22Rv1 (cell line): ENCODE results near the gene VPS13D.

Experiments used
- ZFX ChIP-seq: fragments of 450-650 bp; IDR thresholded peaks from 2 replicates; pipeline ENCODE4 v1.6.1; 2017; ENCODE audit warnings: antibody characterized with exemption, borderline replicate concordance
- TF ChIP-seq, protein P1 (sequence below): fragments of 450-650 bp; IDR thresholded peaks from 2 replicates; pipeline ENCODE4 v1.5.1; 2017; ENCODE audit warnings: mild to moderate bottlenecking

DNA sequence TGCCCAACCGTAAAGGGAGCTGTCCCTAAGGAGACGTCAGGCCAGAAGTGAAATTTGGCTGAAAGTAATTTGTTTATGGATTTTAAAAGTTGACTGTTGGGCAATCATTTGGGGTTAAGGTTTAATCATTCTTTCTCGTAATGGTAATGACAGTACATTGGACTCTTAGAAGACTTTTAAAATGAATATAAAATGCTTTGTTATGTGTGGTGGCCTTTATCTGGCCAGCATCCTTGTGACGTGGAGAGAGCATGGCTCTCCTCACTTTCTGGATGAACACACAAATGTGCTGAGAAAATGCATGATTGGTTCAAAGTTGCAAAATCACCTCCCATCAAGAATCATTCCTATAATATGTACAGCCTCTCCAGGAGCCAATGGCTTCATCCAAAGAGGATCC lies 227.9 kb downstream of the VPS13D start:
- TF ChIP-seq, protein P1, sequence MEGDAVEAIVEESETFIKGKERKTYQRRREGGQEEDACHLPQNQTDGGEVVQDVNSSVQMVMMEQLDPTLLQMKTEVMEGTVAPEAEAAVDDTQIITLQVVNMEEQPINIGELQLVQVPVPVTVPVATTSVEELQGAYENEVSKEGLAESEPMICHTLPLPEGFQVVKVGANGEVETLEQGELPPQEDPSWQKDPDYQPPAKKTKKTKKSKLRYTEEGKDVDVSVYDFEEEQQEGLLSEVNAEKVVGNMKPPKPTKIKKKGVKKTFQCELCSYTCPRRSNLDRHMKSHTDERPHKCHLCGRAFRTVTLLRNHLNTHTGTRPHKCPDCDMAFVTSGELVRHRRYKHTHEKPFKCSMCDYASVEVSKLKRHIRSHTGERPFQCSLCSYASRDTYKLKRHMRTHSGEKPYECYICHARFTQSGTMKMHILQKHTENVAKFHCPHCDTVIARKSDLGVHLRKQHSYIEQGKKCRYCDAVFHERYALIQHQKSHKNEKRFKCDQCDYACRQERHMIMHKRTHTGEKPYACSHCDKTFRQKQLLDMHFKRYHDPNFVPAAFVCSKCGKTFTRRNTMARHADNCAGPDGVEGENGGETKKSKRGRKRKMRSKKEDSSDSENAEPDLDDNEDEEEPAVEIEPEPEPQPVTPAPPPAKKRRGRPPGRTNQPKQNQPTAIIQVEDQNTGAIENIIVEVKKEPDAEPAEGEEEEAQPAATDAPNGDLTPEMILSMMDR: no peak
- TF ChIP-seq ZFX: no peak
